HepG2 (cell line): Measurements from ENCODE around the gene TLCD5. TPM values are rescaled to one million over a fixed set of nuclear protein-coding genes. Genes with fewer than 3 reads are reported as not detected.

Experiments used
- ATAC-seq: fragments of 200-7000 bp; cut with Tn5 transposase; 3 replicates; pipeline ENCODE4 v1.9.1; 2020; ENCODE audit warnings: mild to moderate bottlenecking, moderate library complexity
- BruUV-seq: library from RNA; stranded (reverse); fragments of 400-500 nt; replicated peaks from 2 replicates; lab custom pipeline; 2021; lab: Mats Ljungman, UMichigan
- CTCF ChIA-PET: fragments of 300-600 bp; formaldehyde crosslinking; extraction: SDS; loops from one replicate; lab custom pipeline; 2021; ENCODE audit warnings: low total read pairs, inconsistent platforms, low intra/inter-chr PET ratio; lab: Yijun Ruan, JAX
- POLR2A ChIA-PET: fragments of 350-600 bp; sonication (Branson Sonifier 250); formaldehyde crosslinking; loops from one replicate; lab custom pipeline; 2020; ENCODE audit warnings: antibody characterized with exemption, inconsistent platforms; lab: Yijun Ruan, JAX
- DNase-seq: peaks from one replicate; pipeline ENCODE4 v3.0.0-alpha.2; 2015; ENCODE audit warnings: low spot score
- FAIRE-seq: peaks from 3 replicates; lab custom pipeline; 2011; peaks lifted over from hg19 to GRCh38; lab: Jason Lieb, UNC
- H2AFZ ChIP-seq: one replicate; pipeline ENCODE4 v1.6.1; 2011; ENCODE audit warnings: low read length, inconsistent platforms
- H3K27ac ChIP-seq: fragments of 300-600 bp; 3 replicates; pipeline ENCODE4 v1.8.0; 2011; ENCODE audit warnings: mixed run types, mild to moderate bottlenecking, mixed read lengths, low read length, inconsistent platforms; ENCODE audit not compliant: insufficient read depth; ENCODE audit errors: extremely low read length
- H3K27me3 ChIP-seq, 2 experiments: fragments of 200-600 bp in 1 of 2; 2 replicates in 1 of 2; 3 replicates in 1 of 2; pipeline versions ENCODE4 v1.6.0 to v1.8.0; 2011; ENCODE audit warnings: low read length in 2 of 2, mild to moderate bottlenecking in 2 of 2, moderate library complexity in 2 of 2, inconsistent platforms in 1 of 2; ENCODE audit not compliant: insufficient read depth in 2 of 2, control insufficient read depth in 1 of 2
- H3K36me3 ChIP-seq, 2 experiments: fragments of 200-600 bp in 1 of 2; replicated peaks in 1 of 2; 2 replicates in 1 of 2; 3 replicates in 1 of 2; pipeline versions ENCODE4 v1.5.1 to v1.8.0; 2011; ENCODE audit warnings: low read length in 2 of 2, inconsistent platforms in 1 of 2; ENCODE audit not compliant: insufficient read depth in 2 of 2, control insufficient read depth in 1 of 2
- H3K4me1 ChIP-seq: 2 replicates; pipeline ENCODE4 v1.5.1; 2012; ENCODE audit warnings: low read length, inconsistent platforms; ENCODE audit not compliant: insufficient read depth
- H3K4me2 ChIP-seq: 2 replicates; pipeline ENCODE4 v1.6.0; 2011; ENCODE audit warnings: low read depth, low read length, inconsistent platforms
- H3K4me3 ChIP-seq, 3 experiments: fragments of 200-600 bp in 1 of 3; sonication (generic), shearing (Covaris generic) in 1 of 3; replicated peaks in 1 of 3; 2 replicates each; pipeline ENCODE4 v1.5.1; 2011 to 2016; ENCODE audit warnings: low read length in 3 of 3, inconsistent platforms in 2 of 3, low read depth in 2 of 3, mild to moderate bottlenecking in 2 of 3, control low read depth in 1 of 3, mixed read lengths in 1 of 3; ENCODE audit not compliant: insufficient read depth in 1 of 3
- H3K79me2 ChIP-seq: one replicate; pipeline ENCODE4 v1.6.1; 2011; ENCODE audit warnings: low read length, inconsistent platforms; ENCODE audit not compliant: insufficient read depth
- H3K9ac ChIP-seq: 2 replicates; pipeline ENCODE4 v1.6.0; 2011; ENCODE audit warnings: mild to moderate bottlenecking, low read depth, low read length, inconsistent platforms; ENCODE audit not compliant: insufficient read depth
- H3K9me3 ChIP-seq: 2 replicates; pipeline ENCODE4 v1.5.1; 2012; ENCODE audit warnings: mild to moderate bottlenecking, low read length
- H4K20me1 ChIP-seq: 2 replicates; pipeline ENCODE4 v1.6.0; 2011; ENCODE audit warnings: inconsistent platforms, mild to moderate bottlenecking, low read length, moderate library complexity; ENCODE audit not compliant: insufficient read depth
- AGO2 ChIP-seq: fragments of 200-400 bp; formaldehyde crosslinking; optimal IDR thresholded peaks from 2 replicates; pipeline ENCODE3; 2017; ENCODE audit warnings: mild to moderate bottlenecking, low read depth, low read length, moderate library complexity
- DRAP1 ChIP-seq: IDR thresholded peaks from 2 replicates; pipeline ENCODE4 v1.6.1; 2016; ENCODE audit warnings: missing genetic modification reagents, missing compliant biosample characterization
- KDM5A ChIP-seq: fragments of 200-600 bp; sonication (generic); IDR thresholded peaks from 2 replicates; pipeline ENCODE4 v1.7.0; 2018; ENCODE audit warnings: antibody characterized with exemption, mild to moderate bottlenecking, low read length, borderline replicate concordance
- SOX5 ChIP-seq: IDR thresholded peaks from 2 replicates; pipeline ENCODE4 v1.6.1; 2016; ENCODE audit warnings: borderline replicate concordance
- TBL1XR1 ChIP-seq: fragments of 150-350 bp; IDR thresholded peaks from 2 replicates; pipeline ENCODE4 v1.6.1; 2014; ENCODE audit warnings: borderline replicate concordance, low read length; ENCODE audit not compliant: partially characterized antibody
- TCF7L2 ChIP-seq: IDR thresholded peaks from 2 replicates; pipeline ENCODE4 v1.6.1; 2011; ENCODE audit warnings: mild to moderate bottlenecking, low read depth, low read length, moderate library complexity
- ZBTB21 ChIP-seq: sonication (generic); formaldehyde crosslinking; IDR thresholded peaks from 2 replicates; pipeline ENCODE4 v1.4.0; 2020; ENCODE audit warnings: missing genetic modification reagents
- ZNF576 ChIP-seq: sonication (generic); formaldehyde crosslinking; IDR thresholded peaks from 2 replicates; pipeline ENCODE4 v1.4.0; 2020; ENCODE audit warnings: mild to moderate bottlenecking, missing genetic modification reagents
- ZSCAN9 ChIP-seq: IDR thresholded peaks from 2 replicates; pipeline ENCODE4 v1.6.1; 2016; ENCODE audit warnings: borderline replicate concordance
- WGBS: methylation state at CpG from one replicate; pipeline ENCODE4 v1.1.6; 2017; ENCODE audit warnings: low lambda C conversion rate; 5-methylcytosine and 5-hydroxymethylcytosine counted together
- in situ Hi-C: cut with HindIII; loops from 2 replicates; pipeline ENCODE4 v1.10.0; 2017; ENCODE audit warnings: low pct_unique_long_range_greater_than_20kb; ENCODE audit not compliant: extremely low pct_ligation_motif_present
- intact Hi-C: fragments of 100-400 bp; cut with micrococcal nuclease; formaldehyde crosslinking; loops from one replicate; pipeline ENCODE4 v1.10.0; 2022; ENCODE audit not compliant: unreplicated experiment
- polyA plus RNA-seq, 8 experiments: library from polyadenylated mRNA; depleted of rRNA in 3 of 8; stranded (reverse) in 7 of 8; unstranded in 1 of 8; fragments of >200 nt; fragmentation: Illumina TruSeq in 4 of 8; extraction: Trizol in 4 of 8; gene quantifications; 2 replicates each; pipeline versions ENCODE4 v1.2.1 to v1.2.3, GENCODE V29; 2011 to 2016; ENCODE audit warnings: low read depth in 4 of 8, missing spikeins in 1 of 8, mixed read lengths in 1 of 8; ENCODE audit not compliant: insufficient read depth in 1 of 8
- total RNA-seq, 5 experiments: library from RNA; depleted of rRNA; stranded (reverse); fragments of >200 nt; fragmentation: Illumina TruSeq; extraction: Trizol; gene quantifications; 2 replicates each; pipeline ENCODE4 v1.2.3, GENCODE V29; 2016; ENCODE audit warnings: low read depth in 1 of 5

Gene TLCD5
- total and polyA plus RNA-seq, 2 of the 13 experiments (the other 11 are each of a cell fraction or from before 2014, with no cell fraction given), result 6.1 to 7.6 TPM

- DNase-seq (no peak), ATAC-seq (no peak), FAIRE-seq (no peak)
- POLR2A ChIA-PET, result no interaction called here
- Histone ChIP-seq H2AFZ (no peak overlapping the region), H3K9ac (no peak overlapping the region), H3K9me3 (peaks cover 4% of the 10 kb centered on the region; the same call in 1 of the 2 replicates), H3K27ac (no peak overlapping the region), H4K20me1 (peaks cover 20% of the 10 kb centered on the region), H3K27me3 (no peaks in the 10 kb centered on the region), H3K36me3 (no peaks in the 10 kb centered on the region), H3K4me3 (no peak overlapping the region), H3K79me2 (peaks cover 96% of the 10 kb centered on the region), H3K4me1 (peaks cover 51% of the 10 kb centered on the region), H3K4me2 (no peak overlapping the region)
- in situ Hi-C loops, result no loop called here
- 63% methylated on average over 3 of the region's 3 CpGs for WGBS
- intact Hi-C loops, result no loop called here
- no peak for TF ChIP-seq TBL1XR1
- no peak for TF ChIP-seq ZBTB21 (CRISPR knock-in tag)
- no peak for TF ChIP-seq ZNF576 (CRISPR knock-in tag)
- TF ChIP-seq SOX5 (CRISPR knock-in tag), result no peak
- TF ChIP-seq TCF7L2, result no peak
- TF ChIP-seq KDM5A, result no peak
- TF ChIP-seq DRAP1 (CRISPR knock-in tag), result no peak
- TF ChIP-seq ZSCAN9 (CRISPR knock-in tag), result no peak
- no peak for TF ChIP-seq AGO2
- CTCF ChIA-PET, result no interaction called here
- no TSS peak for BruUV-seq
Measured at GRCh38 chr11:120378474-120378873, 53.4 kb downstream of the TLCD5 start.
